ENCODE data around the gene RNF133.

DNA sequence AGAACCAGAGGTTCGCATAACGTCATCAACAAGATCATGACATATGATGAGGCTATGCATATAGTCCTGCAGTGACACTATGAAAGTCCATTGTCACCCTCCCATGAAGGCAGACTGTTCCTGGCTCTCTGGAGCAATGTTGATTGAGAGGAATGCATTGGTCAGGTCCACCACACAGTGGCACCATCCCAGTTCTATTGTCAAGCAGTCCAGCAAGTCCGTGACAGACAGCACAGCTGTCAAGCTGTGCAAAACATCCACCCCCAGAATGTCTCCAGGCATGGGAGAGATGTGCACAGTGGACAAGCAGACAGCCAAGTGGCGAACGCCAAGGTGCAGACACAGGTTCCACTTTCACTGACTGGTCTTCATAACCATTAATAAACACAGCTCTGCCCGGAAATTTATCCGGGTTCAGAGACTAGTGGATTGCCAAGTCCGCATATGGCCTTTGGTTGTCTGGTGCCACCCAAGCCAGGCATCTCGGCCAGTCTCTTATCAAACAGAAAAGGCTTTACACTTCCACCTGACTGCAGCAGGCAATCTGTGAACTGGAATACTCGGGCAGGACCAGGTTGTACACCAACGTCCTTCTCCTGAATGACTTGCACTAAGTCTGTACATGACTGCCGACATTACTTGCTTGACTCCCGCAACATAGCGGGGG lies 7.2 kb downstream of the RNF133 start:
- TF ChIP-seq, protein P1, sequence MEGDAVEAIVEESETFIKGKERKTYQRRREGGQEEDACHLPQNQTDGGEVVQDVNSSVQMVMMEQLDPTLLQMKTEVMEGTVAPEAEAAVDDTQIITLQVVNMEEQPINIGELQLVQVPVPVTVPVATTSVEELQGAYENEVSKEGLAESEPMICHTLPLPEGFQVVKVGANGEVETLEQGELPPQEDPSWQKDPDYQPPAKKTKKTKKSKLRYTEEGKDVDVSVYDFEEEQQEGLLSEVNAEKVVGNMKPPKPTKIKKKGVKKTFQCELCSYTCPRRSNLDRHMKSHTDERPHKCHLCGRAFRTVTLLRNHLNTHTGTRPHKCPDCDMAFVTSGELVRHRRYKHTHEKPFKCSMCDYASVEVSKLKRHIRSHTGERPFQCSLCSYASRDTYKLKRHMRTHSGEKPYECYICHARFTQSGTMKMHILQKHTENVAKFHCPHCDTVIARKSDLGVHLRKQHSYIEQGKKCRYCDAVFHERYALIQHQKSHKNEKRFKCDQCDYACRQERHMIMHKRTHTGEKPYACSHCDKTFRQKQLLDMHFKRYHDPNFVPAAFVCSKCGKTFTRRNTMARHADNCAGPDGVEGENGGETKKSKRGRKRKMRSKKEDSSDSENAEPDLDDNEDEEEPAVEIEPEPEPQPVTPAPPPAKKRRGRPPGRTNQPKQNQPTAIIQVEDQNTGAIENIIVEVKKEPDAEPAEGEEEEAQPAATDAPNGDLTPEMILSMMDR (IDR thresholded peaks at IDR 0.05) = no peak
- TF ChIP-seq POLR2A (IDR thresholded peaks at IDR 0.05) (no peak), POLR2AphosphoS5 (IDR thresholded peaks at IDR 0.05) (no peak)
